ENCODE results near the gene ITIH6.
"Not testable (repeated sequence)": the region's sequence is repeated elsewhere in the genome, so short reads cannot be mapped to it uniquely, and the experiment has no call there.

The ITIH6 gene

DNA sequence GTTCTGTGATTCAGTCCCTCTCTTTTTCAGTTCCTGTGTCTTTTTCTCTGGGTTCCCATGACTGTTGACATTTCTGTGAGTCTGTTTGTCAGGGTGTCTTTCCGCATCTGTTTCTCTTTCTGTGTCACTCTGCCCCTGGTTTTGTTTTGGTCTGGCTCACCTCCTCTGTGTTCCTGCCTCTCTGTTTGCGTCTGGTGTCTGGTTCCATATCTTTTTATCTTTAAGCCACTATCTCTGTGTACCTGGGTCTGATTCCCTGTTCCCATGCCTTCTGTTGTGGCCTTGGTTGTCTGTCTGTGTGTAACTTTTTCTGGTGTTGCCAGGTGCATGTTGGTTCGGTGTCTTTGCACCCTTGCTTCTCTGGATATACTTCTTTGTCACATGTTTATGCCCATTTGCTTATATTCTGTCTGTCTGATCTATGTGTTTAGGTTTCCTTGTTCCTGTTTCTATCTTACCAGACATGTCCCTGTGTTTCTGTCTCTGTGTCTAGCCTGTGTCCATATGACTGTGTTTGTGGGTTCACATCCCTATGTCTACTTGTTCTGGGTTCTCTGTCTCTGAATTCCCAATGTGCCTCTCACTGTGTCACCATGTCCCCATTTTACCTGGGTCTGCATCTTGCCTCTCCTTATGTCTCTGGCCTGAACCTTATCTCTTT lies 50.2 kb downstream of the ITIH6 start:
- Histone ChIP-seq H3K4me3 (ENCODE audit: low read length) (no peak overlapping the region), H3K4me1 (ENCODE audit: control insufficient read depth, insufficient read depth, low read length) (no peaks in the 10 kb centered on the region), H3K9ac (ENCODE audit: low read length) (no peak overlapping the region), H3K9me3 (ENCODE audit: control insufficient read depth, low read length) (no peaks in the 10 kb centered on the region), H3K36me3 (ENCODE audit: control insufficient read depth, insufficient read depth, low read length) (no peaks in the 10 kb centered on the region), H3K27me3 (ENCODE audit: control insufficient read depth, insufficient read depth, low read length) (no peaks in the 10 kb centered on the region)

DNA sequence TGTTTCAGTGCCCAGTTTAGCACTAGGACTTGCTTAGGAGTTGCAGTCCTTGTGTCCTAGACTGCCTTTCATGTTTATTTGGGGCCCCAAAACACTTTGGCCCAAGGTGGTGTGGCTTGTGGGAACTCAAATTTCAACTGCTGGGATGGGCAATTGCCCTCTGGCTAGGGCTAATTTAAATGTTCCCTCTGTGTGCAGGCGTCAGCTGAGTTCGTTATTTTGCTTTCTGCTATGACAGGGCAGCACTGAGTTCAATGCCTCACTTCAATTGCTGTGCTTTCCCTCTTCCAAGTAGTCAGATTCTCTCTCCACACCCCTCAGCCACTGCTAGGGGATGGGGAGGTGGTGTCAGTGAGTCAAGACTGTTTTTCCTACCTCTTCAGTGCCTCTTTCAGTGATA lies 51.1 kb downstream of the ITIH6 start:
- H3K27me3 ChIP-seq (ENCODE audit: control insufficient read depth, insufficient read depth, low read length) = no peaks in the 10 kb centered on the region
- no peak overlapping the region for H3K4me3 ChIP-seq (ENCODE audit: low read length)
- H3K9ac ChIP-seq (ENCODE audit: low read length) = no peak overlapping the region
- no peaks in the 10 kb centered on the region for H3K9me3 ChIP-seq (ENCODE audit: control insufficient read depth, low read length)
- no peaks in the 10 kb centered on the region for H3K36me3 ChIP-seq (ENCODE audit: control insufficient read depth, insufficient read depth, low read length)
- no peaks in the 10 kb centered on the region for H3K4me1 ChIP-seq (ENCODE audit: control insufficient read depth, insufficient read depth, low read length)

DNA sequence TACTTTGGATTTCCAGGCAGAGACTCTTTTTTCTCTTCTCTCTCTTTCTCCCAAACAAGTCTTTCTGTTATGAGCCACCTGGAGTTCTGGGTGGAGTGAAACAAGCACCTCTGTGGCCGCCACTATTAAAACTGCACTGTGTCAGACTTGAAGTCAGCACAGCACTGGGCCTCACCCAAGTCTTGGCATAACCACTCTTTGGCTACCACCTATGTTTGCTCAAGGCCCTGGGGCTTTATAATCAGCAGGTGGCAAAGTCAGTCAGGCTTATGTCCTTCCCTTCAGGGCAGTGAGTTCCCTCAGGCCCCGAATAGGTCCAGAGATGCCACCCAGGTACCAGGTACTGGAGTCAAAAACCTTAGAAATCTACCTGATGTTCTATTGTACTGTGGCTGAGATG lies 52.4 kb downstream of the ITIH6 start:
- H3K9me3 ChIP-seq (ENCODE audit: control insufficient read depth, low read length) = no peaks in the 10 kb centered on the region
- H3K4me1 ChIP-seq (ENCODE audit: control insufficient read depth, insufficient read depth, low read length) = no peaks in the 10 kb centered on the region
- no peak overlapping the region for H3K9ac ChIP-seq (ENCODE audit: low read length)
- no peaks in the 10 kb centered on the region for H3K36me3 ChIP-seq (ENCODE audit: control insufficient read depth, insufficient read depth, low read length)
- no peaks in the 10 kb centered on the region for H3K27me3 ChIP-seq (ENCODE audit: control insufficient read depth, insufficient read depth, low read length)
- H3K4me3 ChIP-seq (ENCODE audit: low read length) = no peak overlapping the region

DNA sequence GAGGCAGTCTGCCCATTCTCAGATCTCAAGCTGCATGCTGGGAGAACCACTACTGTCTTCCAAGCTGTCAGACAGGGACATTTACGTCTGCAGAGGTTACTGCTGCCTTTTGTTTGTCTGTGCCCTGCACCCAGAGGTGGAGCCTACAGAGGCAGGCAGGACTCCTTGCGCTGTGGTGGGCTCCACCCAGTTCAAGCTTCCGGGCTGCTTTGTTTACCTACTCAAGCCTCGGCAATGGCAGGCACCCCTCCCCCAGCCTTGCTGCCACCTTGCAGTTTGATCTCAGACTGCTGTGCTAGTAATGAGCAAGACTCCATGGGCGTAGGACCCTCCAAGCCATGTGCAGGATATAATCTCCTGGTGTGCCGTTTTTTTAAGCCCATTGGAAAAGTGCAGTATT lies 59.5 kb downstream of the ITIH6 start:
- H3K27me3 ChIP-seq (ENCODE audit: control insufficient read depth, insufficient read depth, low read length); H3K4me3 ChIP-seq (ENCODE audit: low read length); H3K36me3 ChIP-seq (ENCODE audit: control insufficient read depth, insufficient read depth, low read length); H3K9ac ChIP-seq (ENCODE audit: low read length); H3K4me1 ChIP-seq (ENCODE audit: control insufficient read depth, insufficient read depth, low read length); H3K9me3 ChIP-seq (ENCODE audit: control insufficient read depth, low read length): not testable (repeated sequence)

DNA sequence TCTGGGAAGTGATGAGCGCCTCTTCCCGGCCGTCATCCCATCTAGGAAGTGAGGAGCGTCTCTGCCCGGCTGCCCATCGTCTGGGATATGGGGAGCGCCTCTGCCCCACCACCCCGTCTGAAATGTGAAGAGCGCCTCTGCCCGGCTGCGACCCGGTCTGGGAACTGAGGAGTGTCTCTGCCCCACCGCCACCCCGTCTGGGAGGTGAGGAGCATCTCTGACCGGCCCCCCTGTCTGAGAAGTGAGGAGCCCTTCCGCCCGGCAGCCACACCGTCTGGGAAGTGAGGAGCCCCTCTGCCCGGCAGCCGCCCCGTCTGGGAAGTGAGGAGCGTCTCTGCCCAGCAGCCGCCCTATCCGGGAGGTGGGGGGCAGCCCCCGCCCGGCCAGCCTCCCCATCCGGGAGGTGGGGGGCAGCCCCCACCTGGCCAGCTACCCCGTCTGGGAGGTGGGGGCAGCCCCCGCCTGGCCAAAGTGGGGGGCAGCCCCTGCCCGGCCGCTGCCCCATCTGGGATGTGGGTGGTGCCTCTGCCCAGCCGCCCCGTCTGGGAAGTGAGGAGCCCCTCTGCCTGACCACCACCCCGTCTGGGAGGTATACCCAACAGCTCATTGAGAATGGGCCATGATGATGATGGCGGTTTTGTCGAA lies 61.6 kb downstream of the ITIH6 start:
- not testable (repeated sequence) for H3K9me3 ChIP-seq (ENCODE audit: control insufficient read depth, low read length); H3K36me3 ChIP-seq (ENCODE audit: control insufficient read depth, insufficient read depth, low read length); H3K4me3 ChIP-seq (ENCODE audit: low read length); H3K4me1 ChIP-seq (ENCODE audit: control insufficient read depth, insufficient read depth, low read length); H3K27me3 ChIP-seq (ENCODE audit: control insufficient read depth, insufficient read depth, low read length); H3K9ac ChIP-seq (ENCODE audit: low read length)

DNA sequence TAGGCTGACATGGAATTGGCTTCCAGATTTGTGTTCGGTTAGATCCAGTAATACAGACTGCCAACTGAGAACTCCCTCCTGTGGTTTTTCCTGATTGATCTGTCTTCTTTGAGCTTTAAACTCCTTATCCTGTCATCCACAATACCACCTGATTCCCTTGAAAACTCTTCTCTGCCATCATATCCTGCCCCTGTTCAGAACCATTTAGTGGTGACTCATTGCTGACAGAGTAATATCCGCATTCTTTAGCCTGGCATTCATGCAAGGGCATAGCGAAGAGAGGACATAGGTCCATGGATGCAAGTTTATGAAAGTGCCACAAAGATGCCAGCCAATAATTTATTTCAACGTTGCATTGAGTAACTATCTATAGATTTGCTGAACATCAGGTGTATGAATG lies 76.6 kb downstream of the ITIH6 start:
- H3K9me3 ChIP-seq (ENCODE audit: control insufficient read depth, low read length) = no peaks in the 10 kb centered on the region
- H3K9ac ChIP-seq (ENCODE audit: low read length) = no peak overlapping the region
- H3K4me3 ChIP-seq (ENCODE audit: low read length) = no peak overlapping the region
- H3K27me3 ChIP-seq (ENCODE audit: control insufficient read depth, insufficient read depth, low read length) = no peaks in the 10 kb centered on the region
- H3K36me3 ChIP-seq (ENCODE audit: control insufficient read depth, insufficient read depth, low read length) = no peaks in the 10 kb centered on the region
- H3K4me1 ChIP-seq (ENCODE audit: control insufficient read depth, insufficient read depth, low read length) = no peaks in the 10 kb centered on the region

DNA sequence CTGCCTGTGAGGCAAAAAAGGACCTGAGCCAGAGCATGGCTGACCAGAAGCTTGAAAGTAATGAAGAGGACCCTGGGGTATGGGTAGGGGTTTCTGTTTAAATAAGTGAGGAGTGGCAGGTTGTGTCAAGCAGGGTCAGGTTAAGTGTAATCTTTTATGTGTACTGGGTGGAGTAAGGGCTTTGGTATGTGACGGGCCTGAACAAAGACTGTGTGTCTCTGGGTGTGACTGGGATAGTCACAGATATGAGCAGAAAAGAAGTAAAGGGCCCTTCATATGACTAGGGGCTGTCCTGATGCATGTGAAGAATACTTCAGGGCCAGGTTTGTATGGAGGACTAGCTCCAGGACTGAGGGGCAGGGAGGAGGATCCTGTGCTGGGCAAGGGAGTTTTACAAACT lies 82.4 kb downstream of the ITIH6 start:
- Histone ChIP-seq H3K36me3 (ENCODE audit: control insufficient read depth, insufficient read depth, low read length) (no peaks in the 10 kb centered on the region), H3K4me3 (ENCODE audit: low read length) (no peak overlapping the region), H3K9ac (ENCODE audit: low read length) (no peak overlapping the region), H3K27me3 (ENCODE audit: control insufficient read depth, insufficient read depth, low read length) (no peaks in the 10 kb centered on the region), H3K4me1 (ENCODE audit: control insufficient read depth, insufficient read depth, low read length) (no peaks in the 10 kb centered on the region), H3K9me3 (ENCODE audit: control insufficient read depth, low read length) (no peaks in the 10 kb centered on the region)

DNA sequence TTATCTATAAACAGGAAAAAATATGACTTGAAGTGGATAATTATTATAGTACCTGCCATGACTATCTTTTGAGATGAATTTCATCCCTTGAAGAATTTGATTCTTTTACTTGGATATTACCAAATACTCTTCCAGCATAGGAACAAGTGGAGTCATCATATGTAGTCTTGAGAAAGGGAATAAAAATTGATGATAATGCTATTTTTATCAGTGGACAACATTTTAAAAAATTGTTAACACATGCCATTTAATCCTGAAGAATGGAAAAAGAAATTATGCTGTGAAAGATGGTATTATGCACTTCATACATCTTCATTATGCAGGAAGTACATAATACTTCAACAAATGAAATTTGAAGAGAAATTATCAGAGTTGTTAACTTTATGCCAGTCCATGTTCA lies 83.6 kb downstream of the ITIH6 start:
- H3K27me3 ChIP-seq (ENCODE audit: control insufficient read depth, insufficient read depth, low read length) = no peaks in the 10 kb centered on the region
- no peak overlapping the region for H3K4me3 ChIP-seq (ENCODE audit: low read length)
- H3K4me1 ChIP-seq (ENCODE audit: control insufficient read depth, insufficient read depth, low read length) = no peaks in the 10 kb centered on the region

DNA sequence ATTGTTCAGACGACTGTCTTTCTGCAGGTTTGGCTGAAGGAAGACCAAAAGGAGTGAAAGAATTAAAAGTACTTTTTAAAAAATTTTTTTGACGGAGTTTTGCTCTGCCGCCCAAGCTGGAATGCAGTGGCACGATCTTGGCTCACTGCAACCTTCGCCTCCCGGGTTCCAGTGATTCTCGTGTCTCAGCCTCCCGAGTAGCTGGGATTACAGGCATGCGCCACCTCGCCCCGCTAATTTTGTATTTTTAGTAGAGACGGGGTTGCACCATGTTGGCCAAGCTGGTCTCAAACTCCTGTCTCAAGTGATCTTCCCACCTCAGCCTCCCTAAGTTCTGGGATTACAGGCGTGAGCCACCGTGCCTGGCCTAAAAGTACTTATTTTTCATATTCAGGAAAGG lies 86.3 kb downstream of the ITIH6 start:
- Histone ChIP-seq H3K27me3 (ENCODE audit: control insufficient read depth, insufficient read depth, low read length) (no peaks in the 10 kb centered on the region), H3K4me1 (ENCODE audit: control insufficient read depth, insufficient read depth, low read length) (no peaks in the 10 kb centered on the region), H3K9me3 (ENCODE audit: control insufficient read depth, low read length) (no peaks in the 10 kb centered on the region), H3K36me3 (ENCODE audit: control insufficient read depth, insufficient read depth, low read length) (no peaks in the 10 kb centered on the region), H3K9ac (ENCODE audit: low read length) (no peak overlapping the region), H3K4me3 (ENCODE audit: low read length) (no peak overlapping the region)

More for the DNA sequence above, 83.6 kb downstream of the ITIH6 start:
- H3K9ac ChIP-seq (ENCODE audit: low read length) = no peak overlapping the region
- no peaks in the 10 kb centered on the region for H3K36me3 ChIP-seq (ENCODE audit: control insufficient read depth, insufficient read depth, low read length)
- H3K9me3 ChIP-seq (ENCODE audit: control insufficient read depth, low read length) = no peaks in the 10 kb centered on the region

DNA sequence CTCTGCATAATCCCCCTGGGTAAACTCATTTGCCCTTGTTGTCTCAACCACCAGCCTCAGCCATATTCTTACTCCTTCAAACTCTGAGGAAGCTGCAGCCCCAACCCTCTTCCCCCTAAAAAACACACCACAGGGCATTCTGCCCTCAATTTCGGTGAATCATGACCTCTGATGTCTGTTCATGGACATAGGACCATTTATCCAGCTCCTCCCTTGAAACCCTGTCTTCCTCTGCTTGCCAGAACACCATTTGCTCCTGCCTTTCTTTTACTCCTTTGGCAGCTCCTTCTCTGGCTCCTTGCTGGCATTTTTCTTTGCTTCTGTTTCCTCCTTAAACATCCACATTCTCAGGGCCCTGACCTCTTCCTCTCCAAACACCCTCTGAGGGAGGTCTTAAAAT lies 87.1 kb downstream of the ITIH6 start:
- Histone ChIP-seq H3K9ac (ENCODE audit: low read length) (no peak overlapping the region), H3K36me3 (ENCODE audit: control insufficient read depth, insufficient read depth, low read length) (no peaks in the 10 kb centered on the region), H3K27me3 (ENCODE audit: control insufficient read depth, insufficient read depth, low read length) (no peaks in the 10 kb centered on the region), H3K4me3 (ENCODE audit: low read length) (no peak overlapping the region), H3K4me1 (ENCODE audit: control insufficient read depth, insufficient read depth, low read length) (no peaks in the 10 kb centered on the region), H3K9me3 (ENCODE audit: control insufficient read depth, low read length) (no peaks in the 10 kb centered on the region)

DNA sequence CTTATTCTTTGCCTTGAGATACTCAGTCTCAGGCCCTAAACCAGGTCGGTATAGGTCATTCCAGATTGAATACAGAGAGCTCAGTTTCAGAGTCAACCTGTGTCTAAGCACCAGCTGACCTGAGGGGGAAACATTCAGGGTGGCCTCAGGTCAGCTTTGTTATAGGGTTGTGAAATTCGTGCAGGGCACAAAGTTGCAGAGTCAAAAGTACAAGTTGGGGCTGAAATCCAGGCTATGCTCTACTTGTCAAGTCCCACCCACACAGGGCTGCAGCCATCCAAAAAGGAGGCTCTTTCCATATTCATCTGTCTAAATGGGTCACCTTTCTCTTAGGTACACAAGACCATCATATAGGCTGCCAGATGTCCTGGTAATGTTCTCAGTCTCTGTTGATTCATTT lies 89.7 kb downstream of the ITIH6 start:
- no peak overlapping the region for H3K9ac ChIP-seq (ENCODE audit: low read length)

More for the DNA sequence above, 89.7 kb downstream of the ITIH6 start:
- Histone ChIP-seq H3K9me3 (ENCODE audit: control insufficient read depth, low read length) (no peaks in the 10 kb centered on the region), H3K36me3 (ENCODE audit: control insufficient read depth, insufficient read depth, low read length) (no peaks in the 10 kb centered on the region), H3K27me3 (ENCODE audit: control insufficient read depth, insufficient read depth, low read length) (no peaks in the 10 kb centered on the region), H3K4me1 (ENCODE audit: control insufficient read depth, insufficient read depth, low read length) (no peaks in the 10 kb centered on the region), H3K4me3 (ENCODE audit: low read length) (no peak overlapping the region)
